Panc1 (cell line): ENCODE data around the gene OTC. TPM values are rescaled to one million over a fixed set of nuclear protein-coding genes. Genes with fewer than 3 reads are reported as not detected.

ENCODE experiments used
- ATAC-seq: fragments of 200-7000 bp; cut with Tn5 transposase; 2 replicates; pipeline ENCODE4 v1.9.1; 2020; ENCODE audit warnings: mild to moderate bottlenecking, moderate library complexity
- BruUV-seq: library from RNA; stranded (reverse); fragments of 400-500 nt; replicated peaks from 2 replicates; lab custom pipeline; 2021; lab: Mats Ljungman, UMichigan
- CTCF ChIA-PET: fragments of 300-600 bp; sonication (Branson Sonifier 250); formaldehyde crosslinking; loops from one replicate; lab custom pipeline; 2022; ENCODE audit warnings: antibody characterized with exemption; lab: Charles Lee
- POLR2A ChIA-PET: fragments of 300-600 bp; sonication (Branson Sonifier 250); formaldehyde crosslinking; loops from one replicate; lab custom pipeline; 2022; ENCODE audit warnings: antibody characterized with exemption; lab: Charles Lee
- DNase-seq: peaks from one replicate; pipeline ENCODE4 v3.0.0-alpha.2; 2010; ENCODE audit warnings: low read depth, low spot score
- H3K27ac ChIP-seq: 2 replicates; pipeline ENCODE4 v1.5.1; 2011; ENCODE audit warnings: mild to moderate bottlenecking, low read length, inconsistent platforms
- H3K27me3 ChIP-seq: fragments of 200-500 bp; sonication (Bioruptor generic); 2 replicates; pipeline ENCODE4 v1.6.0; 2014; ENCODE audit warnings: low read length, inconsistent platforms; ENCODE audit not compliant: control insufficient read depth, insufficient read depth
- H3K36me3 ChIP-seq: fragments of 200-500 bp; sonication (Bioruptor generic); 2 replicates; pipeline ENCODE4 v1.5.1; 2014; ENCODE audit warnings: inconsistent platforms, mild to moderate bottlenecking, low read length, moderate library complexity; ENCODE audit not compliant: control insufficient read depth, insufficient read depth
- H3K4me1 ChIP-seq: 2 replicates; pipeline ENCODE4 v1.5.1; 2011; ENCODE audit warnings: inconsistent platforms, mild to moderate bottlenecking, low read length, moderate library complexity; ENCODE audit not compliant: control insufficient read depth, insufficient read depth
- H3K4me3 ChIP-seq, 2 experiments: 2 replicates each; pipeline ENCODE4 v1.5.1; 2011 to 2012; ENCODE audit warnings: low read depth in 2 of 2, low read length in 2 of 2, mild to moderate bottlenecking in 2 of 2, inconsistent platforms in 1 of 2, moderate library complexity in 1 of 2
- H3K9me3 ChIP-seq: fragments of 200-500 bp; sonication (Bioruptor generic); 2 replicates; pipeline ENCODE4 v1.5.1; 2014; ENCODE audit warnings: low read depth, mild to moderate bottlenecking, inconsistent platforms, low read length, moderate library complexity; ENCODE audit not compliant: control insufficient read depth, insufficient read depth
- POLR2AphosphoS5 ChIP-seq: IDR thresholded peaks from 2 replicates; pipeline ENCODE4 v1.6.1; 2012; ENCODE audit warnings: mild to moderate bottlenecking, low read depth, low read length, moderate library complexity
- SIN3A ChIP-seq: IDR thresholded peaks from 2 replicates; pipeline ENCODE4 v1.6.1; 2012; ENCODE audit warnings: low read depth, mild to moderate bottlenecking, low read length, moderate library complexity, borderline replicate concordance; ENCODE audit not compliant: insufficient read depth
- TCF7L2 ChIP-seq: IDR thresholded peaks from 2 replicates; pipeline ENCODE4 v1.6.1; 2011; ENCODE audit warnings: mild to moderate bottlenecking, low read depth, low read length, inconsistent platforms
- in situ Hi-C: cut with HindIII; loops from 2 replicates; pipeline ENCODE4 v1.10.0; 2016; ENCODE audit warnings: low sequenced_read_pairs, low pct_unique_long_range_greater_than_20kb
- intact Hi-C: fragments of 100-400 bp; cut with micrococcal nuclease; formaldehyde crosslinking; loops from one replicate; pipeline ENCODE4 v1.10.0; 2022; ENCODE audit not compliant: unreplicated experiment
- total RNA-seq: library from RNA; stranded (reverse); gene quantifications from one replicate; pipeline ENCODE4 v1.2.1, GENCODE V29; 2021; ENCODE audit not compliant: unreplicated experiment
- TF ChIP-seq, protein P1 (sequence below): fragments of 450-650 bp; IDR thresholded peaks from 2 replicates; pipeline ENCODE4 v1.5.1; 2017; ENCODE audit warnings: mild to moderate bottlenecking
- TF ChIP-seq, protein P2 (sequence below), 2 experiments: IDR thresholded peaks; 2 replicates each; pipeline ENCODE4 v1.6.1; 2011 to 2012; ENCODE audit warnings: low read depth in 2 of 2, control low read depth in 1 of 2, low read length in 1 of 2, mild to moderate bottlenecking in 1 of 2, moderate library complexity in 1 of 2; ENCODE audit not compliant: insufficient read depth in 1 of 2

The OTC gene
- total RNA-seq, 1 experiment from 2014 or later: not detected

DNA sequence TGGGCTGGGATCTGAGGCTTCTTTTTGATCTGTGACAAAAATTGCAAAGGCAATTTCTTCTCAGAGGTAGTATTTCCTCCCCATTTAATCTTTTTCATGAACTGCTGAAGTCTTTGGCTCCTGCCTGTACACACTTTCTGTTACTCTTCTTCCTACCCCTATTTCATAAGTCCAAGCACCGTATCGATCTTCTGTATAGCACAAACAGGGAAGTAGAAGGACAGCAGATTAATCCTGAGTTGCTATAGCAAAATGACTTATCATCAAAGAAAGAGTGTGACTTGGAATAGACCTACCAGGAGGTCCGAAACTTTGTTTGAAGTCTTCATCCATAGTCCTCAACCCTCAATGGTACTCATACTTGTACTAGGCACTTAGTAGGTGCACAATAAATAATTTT, 22.0 kb downstream of the OTC start:
- no peaks in the 10 kb centered on the region for H3K36me3 ChIP-seq
- no TSS peak for BruUV-seq
- H3K27ac ChIP-seq: no peak overlapping the region
- ChIA-PET CTCF (no interaction called here), POLR2A (no interaction called here)
- no peaks in the 10 kb centered on the region for H3K27me3 ChIP-seq
- ATAC-seq: no peak
- TF ChIP-seq, protein P1, sequence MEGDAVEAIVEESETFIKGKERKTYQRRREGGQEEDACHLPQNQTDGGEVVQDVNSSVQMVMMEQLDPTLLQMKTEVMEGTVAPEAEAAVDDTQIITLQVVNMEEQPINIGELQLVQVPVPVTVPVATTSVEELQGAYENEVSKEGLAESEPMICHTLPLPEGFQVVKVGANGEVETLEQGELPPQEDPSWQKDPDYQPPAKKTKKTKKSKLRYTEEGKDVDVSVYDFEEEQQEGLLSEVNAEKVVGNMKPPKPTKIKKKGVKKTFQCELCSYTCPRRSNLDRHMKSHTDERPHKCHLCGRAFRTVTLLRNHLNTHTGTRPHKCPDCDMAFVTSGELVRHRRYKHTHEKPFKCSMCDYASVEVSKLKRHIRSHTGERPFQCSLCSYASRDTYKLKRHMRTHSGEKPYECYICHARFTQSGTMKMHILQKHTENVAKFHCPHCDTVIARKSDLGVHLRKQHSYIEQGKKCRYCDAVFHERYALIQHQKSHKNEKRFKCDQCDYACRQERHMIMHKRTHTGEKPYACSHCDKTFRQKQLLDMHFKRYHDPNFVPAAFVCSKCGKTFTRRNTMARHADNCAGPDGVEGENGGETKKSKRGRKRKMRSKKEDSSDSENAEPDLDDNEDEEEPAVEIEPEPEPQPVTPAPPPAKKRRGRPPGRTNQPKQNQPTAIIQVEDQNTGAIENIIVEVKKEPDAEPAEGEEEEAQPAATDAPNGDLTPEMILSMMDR: no peak
- TF ChIP-seq TCF7L2 (no peak), POLR2AphosphoS5 (no peak), SIN3A (no peak)
- TF ChIP-seq, protein P2, sequence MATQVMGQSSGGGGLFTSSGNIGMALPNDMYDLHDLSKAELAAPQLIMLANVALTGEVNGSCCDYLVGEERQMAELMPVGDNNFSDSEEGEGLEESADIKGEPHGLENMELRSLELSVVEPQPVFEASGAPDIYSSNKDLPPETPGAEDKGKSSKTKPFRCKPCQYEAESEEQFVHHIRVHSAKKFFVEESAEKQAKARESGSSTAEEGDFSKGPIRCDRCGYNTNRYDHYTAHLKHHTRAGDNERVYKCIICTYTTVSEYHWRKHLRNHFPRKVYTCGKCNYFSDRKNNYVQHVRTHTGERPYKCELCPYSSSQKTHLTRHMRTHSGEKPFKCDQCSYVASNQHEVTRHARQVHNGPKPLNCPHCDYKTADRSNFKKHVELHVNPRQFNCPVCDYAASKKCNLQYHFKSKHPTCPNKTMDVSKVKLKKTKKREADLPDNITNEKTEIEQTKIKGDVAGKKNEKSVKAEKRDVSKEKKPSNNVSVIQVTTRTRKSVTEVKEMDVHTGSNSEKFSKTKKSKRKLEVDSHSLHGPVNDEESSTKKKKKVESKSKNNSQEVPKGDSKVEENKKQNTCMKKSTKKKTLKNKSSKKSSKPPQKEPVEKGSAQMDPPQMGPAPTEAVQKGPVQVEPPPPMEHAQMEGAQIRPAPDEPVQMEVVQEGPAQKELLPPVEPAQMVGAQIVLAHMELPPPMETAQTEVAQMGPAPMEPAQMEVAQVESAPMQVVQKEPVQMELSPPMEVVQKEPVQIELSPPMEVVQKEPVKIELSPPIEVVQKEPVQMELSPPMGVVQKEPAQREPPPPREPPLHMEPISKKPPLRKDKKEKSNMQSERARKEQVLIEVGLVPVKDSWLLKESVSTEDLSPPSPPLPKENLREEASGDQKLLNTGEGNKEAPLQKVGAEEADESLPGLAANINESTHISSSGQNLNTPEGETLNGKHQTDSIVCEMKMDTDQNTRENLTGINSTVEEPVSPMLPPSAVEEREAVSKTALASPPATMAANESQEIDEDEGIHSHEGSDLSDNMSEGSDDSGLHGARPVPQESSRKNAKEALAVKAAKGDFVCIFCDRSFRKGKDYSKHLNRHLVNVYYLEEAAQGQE (IDR thresholded peaks at IDR 0.05; ENCODE audit: insufficient read depth in 1 of 2, low read depth in 2 of 2, low read length in 1 of 2): no peak
- no peak overlapping the region for H3K4me3 ChIP-seq
- intact Hi-C loops: no loop called here
- H3K9me3 ChIP-seq: no peaks in the 10 kb centered on the region
- no peaks in the 10 kb centered on the region for H3K4me1 ChIP-seq
- no peak for DNase-seq
- in situ Hi-C loops: no loop called here

DNA sequence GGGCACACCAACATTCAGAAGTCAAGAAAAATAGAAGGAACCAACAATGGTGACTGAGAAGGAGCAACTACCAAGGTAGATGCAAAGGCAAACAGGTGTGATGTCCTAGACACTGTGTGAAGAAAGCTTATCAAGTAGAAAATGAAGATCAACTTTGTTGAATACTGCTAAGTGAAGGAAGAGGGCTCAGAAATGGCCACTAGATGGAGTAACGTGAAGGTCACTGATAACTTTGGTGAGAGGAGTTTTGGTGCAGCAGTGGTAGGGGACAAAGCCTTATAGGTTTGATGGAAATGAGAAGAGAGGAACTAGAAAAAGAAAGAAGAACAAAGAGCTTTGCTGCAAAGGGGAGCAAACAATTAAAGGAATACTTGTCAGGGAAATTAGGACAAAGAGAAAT, 23.5 kb downstream of the OTC start:
- H3K27ac ChIP-seq: no peak overlapping the region
- TF ChIP-seq, protein P2 (IDR thresholded peaks at IDR 0.05; ENCODE audit: insufficient read depth in 1 of 2, low read depth in 2 of 2, low read length in 1 of 2): no peak
- TF ChIP-seq, protein P1: peak; percentile 44; the same call in 1 of the 2 replicates
- in situ Hi-C loops (no loop called here), intact Hi-C loops (no loop called here)
- BruUV-seq: no TSS peak
- no peaks in the 10 kb centered on the region for H3K4me1 ChIP-seq
- no peaks in the 10 kb centered on the region for H3K36me3 ChIP-seq
- ChIA-PET CTCF (no interaction called here), POLR2A (no interaction called here)
- no peaks in the 10 kb centered on the region for H3K9me3 ChIP-seq
- ATAC-seq: no peak
- no peaks in the 10 kb centered on the region for H3K27me3 ChIP-seq
- peak; percentile 7 for DNase-seq
- no peak overlapping the region for H3K4me3 ChIP-seq
